Skin epidermis (tissue), 12 donors: Measurements from ENCODE around the gene LLGL1.
"Not testable (repeated sequence)": the region's sequence is repeated elsewhere in the genome, so short reads cannot be mapped to it uniquely, and the experiment has no call there.

Source experiments
- H3K27ac ChIP-seq, 21 experiments: fragments of 200-600 bp; sonication (generic) in 11 of 21; one replicate each; pipeline ENCODE4 v1.5.0; 2020; ENCODE audit warnings: mild to moderate bottlenecking in 3 of 21, inconsistent platforms in 2 of 21, moderate library complexity in 2 of 21
- H3K4me3 ChIP-seq, 7 experiments: fragments of 200-600 bp; sonication (generic) in 2 of 7; one replicate each; pipeline ENCODE4 v1.5.0; 2020; ENCODE audit warnings: inconsistent platforms in 2 of 7, mild to moderate bottlenecking in 2 of 7, moderate library complexity in 1 of 7

LLGL1 gene

GRCh38 chr17:18191236-18191667 is 34.2 kb upstream of the LLGL1 start:
- Histone ChIP-seq H3K4me3 (no peak overlapping the region), H3K27ac (peak overlapping the region in 5 of 21 experiments; percentile 2 to 39 (median 17))

- Histone ChIP-seq H3K27ac (peak overlapping the region in 1 of 21 experiments; percentile 38), H3K4me3 (no peak overlapping the region)
Measured at GRCh38 chr17:18191967-18192366, 33.5 kb upstream of the LLGL1 start.

GRCh38 chr17:18194394-18194793 is 31.0 kb upstream of the LLGL1 start:
- H3K27ac ChIP-seq, result no peak overlapping the region
- no peak overlapping the region for H3K4me3 ChIP-seq

DNA sequence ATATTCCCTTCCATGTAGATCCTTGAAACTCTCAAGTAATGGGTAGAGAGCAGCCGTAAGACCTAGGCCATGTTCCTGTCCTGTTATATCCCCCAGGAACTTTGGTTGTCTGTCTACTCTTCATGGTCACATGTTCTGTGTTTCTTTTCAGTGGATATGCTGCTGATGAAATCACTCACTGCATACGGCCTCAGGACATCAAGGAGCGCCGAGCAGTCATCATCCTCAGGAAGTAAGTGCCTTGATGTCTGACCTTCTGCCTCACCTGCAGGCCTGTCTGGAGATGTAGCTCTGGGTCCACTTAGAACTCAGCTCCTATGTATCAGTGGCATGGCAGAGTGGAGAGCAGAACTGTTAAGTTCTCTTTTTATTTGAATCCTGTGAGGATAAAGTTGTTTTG is 30.6 kb upstream of the LLGL1 start:
- no peak overlapping the region for H3K4me3 ChIP-seq
- H3K27ac ChIP-seq, result no peak overlapping the region

GRCh38 chr17:18195246-18195645 is 30.2 kb upstream of the LLGL1 start:
- Histone ChIP-seq H3K27ac (no peak overlapping the region), H3K4me3 (no peak overlapping the region)

GRCh38 chr17:18197535-18198194 is 27.8 kb upstream of the LLGL1 start:
- Histone ChIP-seq H3K27ac (no peak overlapping the region), H3K4me3 (no peak overlapping the region)

DNA sequence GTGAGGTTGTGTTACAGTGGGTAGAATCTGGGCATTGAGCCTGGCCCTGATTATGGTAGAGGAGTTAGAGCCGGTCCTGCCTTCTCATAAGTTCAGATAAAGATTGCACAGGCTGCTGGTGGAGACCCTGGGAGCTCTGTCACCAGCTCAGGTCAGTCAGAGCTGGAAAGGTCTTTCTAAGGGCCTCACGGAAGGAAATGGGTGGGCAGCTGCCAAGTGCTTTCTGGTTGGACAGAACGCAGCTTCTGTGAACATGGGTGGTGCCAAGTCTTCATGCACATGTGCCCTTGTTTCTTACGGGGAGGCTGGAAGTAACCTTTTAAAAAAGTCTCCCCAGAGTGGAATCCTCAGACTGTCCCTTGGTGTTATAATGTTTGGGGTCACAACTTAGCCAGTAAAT is 26.9 kb upstream of the LLGL1 start:
- Histone ChIP-seq H3K27ac (no peak overlapping the region), H3K4me3 (no peak overlapping the region)

DNA sequence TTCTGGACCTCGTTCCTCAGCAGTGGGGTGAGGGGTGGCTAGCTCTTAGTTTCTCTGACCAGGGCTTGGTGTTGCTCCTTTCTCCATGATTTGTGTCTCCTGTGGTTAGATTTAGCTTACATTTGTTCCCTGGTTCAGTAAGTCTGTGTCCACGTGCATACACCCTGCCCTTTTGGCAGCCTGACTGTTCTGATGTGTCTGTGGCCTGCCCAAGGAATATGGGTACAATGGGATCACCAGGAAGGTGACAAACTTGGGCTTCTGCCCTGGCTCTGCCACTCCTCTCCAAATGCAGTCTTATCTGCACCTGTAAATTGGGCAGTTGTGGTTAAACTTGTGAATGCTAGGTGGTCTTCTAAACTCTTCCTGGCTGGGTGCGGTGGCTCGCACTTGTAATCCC is 24.3 kb upstream of the LLGL1 start:
- H3K27ac ChIP-seq, result no peak overlapping the region
- H3K4me3 ChIP-seq, result no peak overlapping the region

DNA sequence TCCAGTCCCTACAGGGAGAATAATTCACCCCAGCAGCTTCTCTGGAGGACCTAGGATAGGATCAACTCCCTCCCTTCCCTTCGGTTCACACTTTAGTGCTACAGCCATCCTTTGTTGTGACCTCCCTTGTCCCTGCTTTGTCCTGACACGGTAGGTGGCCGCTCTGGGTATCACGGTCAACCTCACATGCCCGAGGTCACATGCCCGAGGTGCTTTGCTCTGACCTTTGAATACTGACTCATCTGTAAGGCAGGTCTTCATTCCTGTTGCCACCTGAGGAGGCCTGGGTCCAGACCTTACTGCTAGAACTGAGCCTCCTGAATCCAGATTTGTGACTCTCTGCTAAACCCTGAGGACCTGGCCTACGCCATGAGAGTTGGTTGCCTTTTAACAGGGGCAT is 22.1 kb upstream of the LLGL1 start:
- no peak overlapping the region for H3K27ac ChIP-seq
- no peak overlapping the region for H3K4me3 ChIP-seq

- Histone ChIP-seq H3K4me3 (no peak overlapping the region), H3K27ac (no peak overlapping the region)
Measured at GRCh38 chr17:18205861-18206260, 19.6 kb upstream of the LLGL1 start.

GRCh38 chr17:18206962-18207361 is 18.5 kb upstream of the LLGL1 start:
- Histone ChIP-seq H3K4me3 (no peak overlapping the region), H3K27ac (no peak overlapping the region)

DNA sequence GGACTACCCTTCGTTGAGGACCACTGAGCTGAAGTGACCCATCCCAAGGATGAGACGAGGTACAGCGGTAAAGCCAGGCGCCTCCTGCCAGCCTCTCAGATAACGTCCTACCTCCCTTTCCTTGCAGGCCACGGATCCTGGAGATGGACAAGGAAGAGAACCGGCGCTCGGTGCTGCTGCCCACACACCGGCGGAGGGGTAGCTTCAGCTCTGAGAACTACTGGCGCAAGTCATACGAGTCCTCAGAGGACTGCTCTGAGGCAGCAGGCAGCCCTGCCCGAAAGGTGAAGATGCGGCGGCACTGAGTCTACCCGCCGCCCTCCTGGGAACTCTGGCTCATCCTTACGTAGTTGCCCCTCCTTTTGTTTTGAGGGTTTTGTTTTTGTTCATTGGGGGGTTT is 17.3 kb upstream of the LLGL1 start:
- no peak overlapping the region for H3K4me3 ChIP-seq
- no peak overlapping the region for H3K27ac ChIP-seq

GRCh38 chr17:18213666-18214270 is 11.7 kb upstream of the LLGL1 start:
- Histone ChIP-seq H3K27ac (no peak overlapping the region), H3K4me3 (no peak overlapping the region)

DNA sequence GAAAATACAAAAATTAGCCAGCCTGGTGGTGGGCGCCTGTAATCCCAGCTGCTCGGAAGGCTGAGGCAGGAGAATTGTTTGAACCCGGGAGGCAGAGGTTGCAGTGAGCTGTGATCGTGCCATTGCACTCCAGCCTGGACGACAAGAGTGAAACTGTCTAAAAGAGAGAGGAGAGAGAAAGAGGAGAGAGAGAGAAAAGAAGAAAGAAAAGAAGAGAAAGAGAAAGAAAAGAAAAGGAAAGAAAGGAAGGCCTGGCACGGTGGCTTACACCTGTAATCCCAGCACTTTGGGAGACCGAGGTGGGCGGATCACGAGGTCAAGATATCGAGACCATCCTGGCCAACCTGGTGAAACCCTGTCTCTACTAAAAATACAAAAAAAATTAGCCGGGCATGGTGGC is 8.5 kb upstream of the LLGL1 start:
- H3K27ac ChIP-seq, H3K4me3 ChIP-seq: not testable (repeated sequence)

DNA sequence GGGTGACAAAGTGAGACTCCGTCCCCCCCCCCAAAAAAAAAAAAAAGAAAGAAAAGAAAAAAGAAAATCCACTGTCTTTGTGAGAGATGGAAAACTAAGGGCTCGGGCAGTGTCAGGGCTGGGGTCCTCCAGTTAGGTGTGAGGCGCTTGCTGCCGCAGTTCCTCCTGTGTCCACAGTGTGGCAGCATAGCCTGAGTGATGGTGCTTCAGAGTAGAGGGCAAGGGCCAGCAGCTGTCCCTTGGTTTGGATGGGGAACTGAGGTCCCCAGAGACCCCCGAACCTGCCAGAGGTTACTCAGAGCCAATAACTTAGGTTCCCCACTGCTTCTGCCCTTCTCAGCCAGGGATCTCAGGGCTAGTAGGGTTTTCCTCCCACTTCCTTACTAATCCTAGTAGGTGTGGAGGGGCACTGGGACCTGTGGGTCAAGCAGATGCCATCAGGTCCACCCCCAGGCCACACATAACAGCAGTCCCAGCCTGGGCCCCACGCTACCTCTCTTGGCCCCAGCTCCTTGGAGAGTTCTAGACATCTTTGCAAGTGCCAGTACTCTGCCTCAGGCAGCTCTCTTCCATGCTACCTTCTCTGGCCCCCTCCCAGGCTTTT is 7.9 kb upstream of the LLGL1 start:
- Histone ChIP-seq H3K27ac (no peak overlapping the region), H3K4me3 (no peak overlapping the region)

DNA sequence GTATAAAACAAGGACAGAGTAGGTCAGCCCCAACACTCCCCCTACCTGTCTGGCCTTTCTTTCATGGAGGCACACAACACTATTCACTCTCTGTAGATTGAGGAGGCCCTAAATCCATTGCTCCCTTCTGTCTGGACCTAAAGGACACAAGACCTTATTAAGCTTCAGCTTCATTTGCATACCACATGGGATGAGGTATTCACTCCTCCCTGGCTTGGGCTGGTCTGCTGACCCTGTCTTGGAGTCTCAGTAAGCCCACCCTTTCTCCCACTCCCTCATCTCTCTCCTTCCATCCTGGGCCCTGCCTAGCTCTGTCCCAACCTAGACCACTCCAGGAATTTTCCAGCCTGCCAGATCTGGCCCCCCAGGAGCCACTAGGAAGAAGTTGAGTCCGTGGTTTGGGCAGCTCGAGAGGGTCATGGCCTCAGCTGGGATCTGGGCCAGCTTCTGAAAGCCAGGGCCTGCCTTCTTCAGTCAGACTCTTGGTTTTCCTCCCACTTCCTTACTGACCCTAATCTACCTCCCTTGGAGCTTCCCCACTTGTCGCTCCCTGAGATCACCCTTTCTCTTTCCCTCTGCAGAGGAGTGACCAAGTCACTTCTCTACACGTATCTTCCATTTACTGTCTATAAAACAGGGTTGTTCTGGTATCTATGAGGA is 6.5 kb upstream of the LLGL1 start:
- no peak overlapping the region for H3K4me3 ChIP-seq
- H3K27ac ChIP-seq, result no peak overlapping the region

GRCh38 chr17:18224053-18224386 is 1.4 kb upstream of the LLGL1 start:
- no peak overlapping the region for H3K4me3 ChIP-seq
- H3K27ac ChIP-seq, result no peak overlapping the region

- Histone ChIP-seq H3K4me3 (peak overlapping the region in 5 of 7 experiments; percentile 9 to 63 (median 23)), H3K27ac (peak overlapping the region in 8 of 21 experiments; percentile 25 to 82 (median 49))
Measured at GRCh38 chr17:18224387-18225120, 881 bp upstream of the LLGL1 start.

DNA sequence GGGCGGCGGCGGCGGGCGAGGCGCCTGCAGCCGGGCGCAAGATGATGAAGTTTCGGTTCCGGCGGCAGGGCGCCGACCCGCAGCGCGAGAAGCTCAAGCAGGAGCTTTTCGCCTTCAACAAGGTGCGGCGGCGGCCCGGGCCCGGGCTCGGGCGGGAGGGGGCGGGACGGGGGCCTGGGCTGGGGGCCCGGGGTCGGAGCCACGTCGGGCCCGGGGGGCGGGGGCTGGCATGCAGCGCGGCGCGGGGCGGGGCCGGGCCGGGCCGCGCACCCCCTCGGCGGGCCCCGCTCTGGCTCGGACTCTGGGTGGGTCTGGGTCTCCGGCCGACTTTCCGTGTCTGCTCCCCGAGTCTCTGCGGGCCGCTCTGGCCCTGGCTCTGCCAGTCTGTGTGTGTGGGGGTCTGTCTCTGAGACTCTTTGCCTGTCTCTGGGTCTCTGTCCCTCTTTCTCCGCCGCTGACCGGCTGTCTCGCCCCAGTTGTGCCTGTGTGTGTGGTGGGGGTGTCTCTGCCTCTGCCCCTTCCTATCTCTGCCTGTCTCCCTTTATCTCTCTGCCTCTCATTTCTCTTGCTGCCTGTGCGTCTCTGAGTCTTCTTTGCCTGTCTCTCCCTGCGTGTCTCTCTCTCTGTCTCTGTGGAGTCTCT is 328 bp downstream of the LLGL1 start:
- H3K4me3 ChIP-seq, result peak overlapping the region; percentile 44 to 71 (median 63)
- H3K27ac ChIP-seq, result peak overlapping the region in 18 of 21 experiments; percentile 29 to 84 (median 70)
